GM21723 (cell line): ENCODE results near the gene SH3BP1.

Experiments
- ATAC-seq: cut with Tn5 transposase; IDR thresholded peaks from one replicate; pipeline ENCODE4 v1.9.1; 2021; ENCODE audit warnings: mild to moderate bottlenecking, moderate library complexity; ENCODE audit not compliant: unreplicated experiment

SH3BP1 gene

GRCh38 chr22:37611207-37611606, 28.3 kb upstream of the SH3BP1 start:
- no peak for ATAC-seq

DNA sequence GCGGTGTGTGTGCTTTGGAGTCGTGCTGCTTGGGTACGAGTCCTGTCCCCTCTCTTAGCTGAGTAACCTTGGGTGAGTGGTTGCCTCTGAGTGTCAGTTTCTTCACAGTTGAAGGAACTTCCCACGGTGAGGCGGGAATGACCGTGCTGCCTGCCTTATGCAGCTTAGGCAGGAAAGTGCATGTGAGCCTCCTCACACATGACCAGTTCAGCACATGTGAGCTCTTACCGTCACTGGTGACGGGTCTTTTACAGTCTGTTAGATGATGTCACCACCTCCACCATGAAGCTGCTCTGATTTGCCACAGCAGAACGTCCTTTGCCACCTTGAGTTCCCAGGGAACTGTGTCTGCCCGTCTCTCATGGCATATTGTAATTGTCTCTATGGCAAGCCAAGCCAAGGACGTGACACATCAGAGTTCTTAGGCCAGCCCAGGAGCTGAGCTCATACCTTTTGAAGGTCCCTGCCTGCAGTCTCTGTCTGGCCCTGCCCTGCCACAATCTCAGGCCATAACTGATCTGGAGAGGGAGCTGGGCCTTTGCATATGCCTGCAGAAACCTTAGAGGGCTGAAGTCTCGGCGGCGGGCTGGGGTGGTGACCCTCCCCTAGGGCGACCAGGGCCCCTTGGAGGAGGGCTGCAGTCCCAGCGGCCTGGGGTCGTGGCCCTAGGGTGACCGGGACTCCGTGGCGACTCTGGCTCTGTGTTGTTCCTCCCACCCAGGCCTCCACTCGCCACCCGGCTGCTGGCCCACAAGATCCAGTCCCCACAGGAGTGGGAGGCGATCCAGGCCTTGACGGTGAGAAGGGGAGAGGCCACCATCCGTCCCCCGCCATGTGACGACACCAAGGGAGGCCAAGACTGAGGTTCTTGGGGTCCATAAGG, 23.0 kb upstream of the SH3BP1 start:
- no peak for ATAC-seq

DNA sequence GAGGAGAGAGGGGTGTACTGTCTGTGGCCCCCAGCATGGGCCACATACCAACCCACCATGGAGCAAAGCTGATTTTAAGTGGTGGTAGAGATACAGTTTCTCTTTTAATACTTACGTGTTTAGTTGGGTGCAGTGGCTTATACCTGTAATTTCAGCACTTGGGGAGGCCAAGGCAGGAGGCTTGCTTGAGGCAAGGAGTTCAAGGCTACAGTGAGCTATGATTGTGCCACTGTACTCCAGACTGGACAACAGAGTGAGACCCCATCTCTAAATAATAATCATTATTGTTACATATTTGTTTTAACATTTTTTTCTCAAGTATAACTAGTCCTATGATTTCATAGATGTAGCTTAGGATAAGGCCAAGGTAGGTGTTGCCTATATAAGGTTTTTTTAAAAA, 22.0 kb upstream of the SH3BP1 start:
- ATAC-seq = no peak

- no peak for ATAC-seq
These were observed 21.3 kb upstream of the SH3BP1 start for GRCh38 chr22:37618072-37618656.

DNA sequence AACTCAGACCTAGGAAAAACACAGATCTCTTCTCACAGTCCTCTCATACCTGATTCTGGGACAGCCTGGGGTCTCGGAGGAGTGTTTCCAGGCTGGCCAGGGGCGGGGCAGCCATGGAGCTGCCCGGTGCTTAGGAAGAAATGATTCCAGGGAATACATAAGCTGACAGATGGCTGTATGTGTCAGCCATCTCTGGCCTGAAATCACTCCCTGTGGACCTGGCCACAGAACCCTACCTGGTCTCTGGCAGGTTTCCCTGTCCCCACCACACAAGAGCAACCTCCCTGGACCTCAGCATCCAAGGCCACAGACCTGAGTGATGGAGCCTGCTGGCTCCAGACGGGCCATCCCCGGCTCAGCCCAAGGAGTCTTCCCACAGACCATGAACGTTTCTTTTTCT, 20.8 kb upstream of the SH3BP1 start:
- no peak for ATAC-seq

- no peak for ATAC-seq
These were observed 19.5 kb upstream of the SH3BP1 start for GRCh38 chr22:37619991-37620390.

DNA sequence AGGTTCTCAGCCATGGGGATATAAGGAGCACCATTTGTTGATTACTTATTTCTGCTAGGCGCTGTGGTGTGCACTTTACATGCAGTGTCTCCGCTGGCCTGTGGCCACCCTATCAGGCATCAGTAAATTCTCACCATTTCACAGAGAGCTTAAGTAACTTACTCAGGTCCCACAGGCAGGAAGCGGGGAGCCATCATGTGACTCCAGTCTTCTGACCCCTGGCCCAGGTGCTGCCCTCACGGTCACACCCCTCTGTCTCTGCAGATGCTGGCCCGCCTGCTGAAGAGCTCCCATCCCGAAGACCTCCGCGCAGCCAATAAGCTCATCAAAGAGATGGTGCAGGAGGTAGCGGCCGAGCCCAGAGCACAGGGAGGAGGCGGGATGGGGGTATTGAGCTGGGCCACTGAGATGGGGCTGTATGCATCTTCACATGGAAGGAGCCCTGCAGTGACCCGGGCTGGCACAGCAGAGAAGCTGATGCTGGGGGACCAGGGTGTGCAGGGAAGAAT, 18.1 kb upstream of the SH3BP1 start:
- ATAC-seq = no peak

DNA sequence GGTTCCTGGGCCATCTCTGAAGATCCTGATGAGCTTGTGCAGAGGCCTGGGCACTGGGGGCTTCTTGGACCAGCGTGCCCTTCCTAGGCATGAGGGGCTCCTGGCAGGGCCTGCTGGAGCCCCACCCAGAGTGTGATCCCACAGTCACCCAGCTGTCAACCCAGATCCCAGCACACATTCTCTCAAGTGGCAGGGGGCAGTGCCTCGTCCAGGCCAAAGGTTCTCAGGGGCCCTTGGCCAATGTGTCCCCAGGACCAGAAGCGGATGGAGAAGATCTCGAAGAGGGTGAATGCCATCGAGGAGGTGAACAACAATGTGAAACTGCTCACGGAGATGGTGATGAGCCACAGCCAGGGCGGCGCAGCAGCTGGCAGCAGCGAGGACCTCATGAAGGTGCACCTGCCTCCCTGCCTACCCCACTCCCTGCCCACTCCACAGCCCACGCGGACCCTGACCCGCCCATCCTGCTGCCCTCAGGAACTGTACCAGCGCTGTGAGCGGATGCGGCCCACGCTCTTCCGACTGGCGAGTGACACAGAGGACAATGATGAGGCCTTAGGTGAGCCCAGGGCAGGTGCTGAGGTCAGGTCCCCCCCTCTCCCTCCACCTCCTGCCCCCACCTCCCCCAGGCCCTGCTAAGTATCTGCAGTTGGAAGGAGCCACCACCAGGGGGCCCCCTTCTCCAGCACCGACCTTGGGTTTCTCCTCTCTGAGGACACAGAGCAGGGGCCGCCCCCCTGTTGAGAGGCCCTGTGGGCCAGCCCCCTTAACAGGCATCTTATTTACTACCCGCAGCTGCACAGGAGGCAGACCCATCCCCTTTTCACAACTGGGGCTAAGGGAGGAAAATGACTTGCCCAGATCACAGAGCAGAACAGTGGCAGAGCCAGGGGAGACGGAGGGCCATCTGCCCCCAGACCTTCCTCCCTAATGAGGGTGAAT, 16.1 kb upstream of the SH3BP1 start:
- no peak for ATAC-seq

GRCh38 chr22:37624017-37624365, 15.5 kb upstream of the SH3BP1 start:
- no peak for ATAC-seq

DNA sequence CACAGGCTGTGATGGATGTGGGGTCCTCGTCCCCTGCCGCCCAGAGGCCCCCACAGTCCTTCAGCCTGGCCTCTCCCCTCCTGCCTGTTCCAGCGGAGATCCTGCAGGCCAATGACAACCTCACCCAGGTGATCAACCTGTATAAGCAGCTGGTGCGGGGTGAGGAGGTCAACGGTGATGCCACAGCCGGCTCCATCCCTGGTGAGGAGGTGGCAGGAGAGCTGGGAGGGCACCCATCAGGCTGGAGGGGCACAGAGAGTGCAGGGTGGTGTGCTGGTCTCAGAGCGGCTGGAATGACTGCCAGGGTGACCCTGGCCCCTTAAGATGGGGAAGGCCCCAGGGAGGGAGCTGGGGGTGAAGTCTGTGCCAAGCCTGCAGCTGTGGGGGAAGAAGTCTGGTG, 14.6 kb upstream of the SH3BP1 start:
- no peak for ATAC-seq

- ATAC-seq = no peak
These were observed 13.7 kb upstream of the SH3BP1 start for GRCh38 chr22:37625737-37626136.

GRCh38 chr22:37626144-37626543, 13.3 kb upstream of the SH3BP1 start:
- no peak for ATAC-seq

DNA sequence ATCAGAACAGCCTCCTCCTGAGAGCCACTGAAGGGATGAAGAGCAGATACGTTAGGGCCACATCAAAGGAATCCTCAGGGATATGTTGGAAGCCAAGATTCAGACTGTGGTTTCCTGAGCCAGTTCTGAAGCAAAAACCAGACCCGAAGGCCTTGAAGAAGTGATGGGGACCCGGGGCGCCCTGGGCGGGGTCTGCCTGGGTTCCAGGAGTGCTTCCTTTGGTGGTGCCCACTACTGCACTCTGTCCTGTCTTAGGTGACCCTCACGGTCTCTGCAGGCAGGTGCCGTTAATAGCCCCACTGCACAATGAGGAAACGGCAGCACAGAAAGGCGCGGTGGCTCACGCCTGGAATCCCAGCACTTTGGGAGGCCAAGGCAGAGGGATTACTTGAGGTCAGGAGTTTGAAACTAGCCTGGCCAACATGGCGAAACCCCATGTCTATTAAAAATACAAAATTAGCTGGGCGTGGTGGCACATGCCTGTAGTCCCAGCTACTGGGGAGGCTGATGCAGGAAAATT, 12.9 kb upstream of the SH3BP1 start:
- no peak for ATAC-seq

DNA sequence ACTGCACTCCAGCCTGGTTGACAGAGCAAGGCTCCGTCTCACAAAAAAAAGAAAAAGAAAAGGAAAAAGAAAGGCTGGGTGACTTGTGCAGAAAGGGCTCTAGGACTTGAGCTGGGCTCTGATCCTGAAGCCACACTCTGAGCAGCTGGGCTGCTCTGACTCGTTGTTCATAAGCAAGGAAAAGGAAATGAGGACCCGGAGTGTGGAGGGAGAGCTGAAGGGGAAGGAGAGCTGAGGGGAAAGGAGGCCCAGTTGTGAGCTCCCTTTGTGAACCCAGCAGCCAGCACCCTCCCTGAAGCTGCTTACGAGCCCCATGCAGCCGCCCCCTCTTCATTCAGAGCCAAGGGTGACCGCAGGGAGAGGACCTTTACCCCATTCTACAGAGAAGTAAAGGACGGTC, 12.3 kb upstream of the SH3BP1 start:
- ATAC-seq = no peak

GRCh38 chr22:37627545-37627944, 11.9 kb upstream of the SH3BP1 start:
- no peak for ATAC-seq

DNA sequence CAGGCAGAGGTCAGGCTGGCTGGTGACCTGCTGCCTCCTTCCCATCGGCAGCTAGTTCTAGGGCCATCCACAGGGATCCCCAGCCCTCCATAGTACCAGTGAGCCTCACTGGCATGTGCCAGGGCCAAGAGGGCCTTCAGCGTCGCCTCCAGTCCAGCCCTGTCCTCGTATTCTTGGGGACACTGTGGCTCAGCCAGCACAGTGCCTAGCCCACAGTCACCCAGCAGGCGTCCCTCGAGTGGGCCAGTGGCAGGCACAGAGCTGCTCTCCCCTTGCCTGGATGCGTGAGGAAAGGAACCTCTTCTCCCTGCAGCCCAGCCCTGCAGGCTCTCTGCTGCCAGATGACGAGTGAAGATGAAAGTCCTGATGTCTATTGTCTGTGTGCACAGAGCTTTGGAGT, 10.6 kb upstream of the SH3BP1 start:
- ATAC-seq = no peak

- ATAC-seq = no peak
These were observed 9.5 kb upstream of the SH3BP1 start for GRCh38 chr22:37629928-37630327.

GRCh38 chr22:37630839-37631435, 8.5 kb upstream of the SH3BP1 start:
- no peak for ATAC-seq

GRCh38 chr22:37631448-37632173, 7.9 kb upstream of the SH3BP1 start:
- ATAC-seq = no peak
